Stimulated activated CD4-positive, alpha-beta T cell treated with anti-CD3 and anti-CD28 coated beads, Interleukin-12 subunit alpha, Interleukin-12 subunit beta, amount 100 ng/mL, for 4 hours (primary cell): ENCODE measurements around the gene IGFALS.

ENCODE experiments used
- DNase-seq: peaks from one replicate; pipeline ENCODE4 v3.0.0-alpha.2; 2020

Gene IGFALS

DNA sequence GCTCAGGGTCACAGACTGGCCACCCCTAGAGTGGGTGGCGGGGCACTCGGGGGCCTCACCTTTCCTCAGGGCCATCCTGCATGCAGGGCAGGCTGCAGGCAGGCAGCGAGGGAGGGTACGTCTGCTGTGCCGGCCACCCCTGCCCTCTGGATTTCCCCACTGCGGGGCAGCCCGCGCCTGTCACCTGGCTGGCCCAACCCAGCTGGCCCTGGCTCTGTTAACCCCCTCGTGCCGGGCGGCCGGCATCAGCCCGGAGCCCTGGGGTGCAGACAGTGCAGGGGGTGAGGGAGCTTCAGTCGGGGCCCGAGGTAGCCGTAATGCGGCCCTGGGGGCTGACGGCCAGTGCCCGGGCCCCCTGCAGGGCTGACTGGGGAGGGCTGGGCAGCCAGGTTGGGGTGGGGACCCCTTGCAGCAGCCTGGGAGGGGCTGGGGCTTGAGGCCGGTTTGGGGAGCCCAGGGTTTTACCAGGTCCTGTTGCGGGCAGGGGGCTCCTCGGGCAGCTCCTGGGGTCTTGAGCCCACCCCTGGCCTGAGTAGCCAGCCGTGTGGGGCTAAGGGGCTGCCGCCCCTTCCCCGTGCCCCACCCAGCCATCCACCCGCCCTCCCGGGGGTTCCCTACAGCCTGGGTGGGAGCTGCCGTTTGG is at the start of gene IGFALS:
Gene IGFALS, minus strand, starts transcription at position 128 of the 643 bp plus-strand sequence. Its CDS starts 53 bp downstream, at position 75.
- DNase-seq = no peak

DNA sequence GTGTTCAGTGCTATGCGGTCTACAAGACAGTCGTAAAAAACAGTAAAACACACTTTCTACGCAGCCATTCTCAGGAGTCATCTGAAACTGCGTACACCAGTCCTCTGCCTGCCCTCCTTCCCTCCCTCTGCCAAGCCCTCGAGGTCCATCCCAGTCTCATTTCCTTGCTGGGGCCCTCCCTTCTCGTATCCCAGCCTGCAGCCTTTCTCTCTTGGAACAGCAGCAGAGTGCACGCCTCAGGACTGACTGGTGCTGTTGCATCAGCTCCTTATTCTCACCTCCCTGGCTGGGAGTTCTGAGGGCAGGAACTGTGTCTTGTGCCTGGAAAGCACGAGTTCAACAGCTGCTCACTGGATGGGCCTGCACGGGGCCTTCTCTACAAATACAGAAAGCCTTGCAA is 46.0 kb upstream of the IGFALS start:
- no peak for DNase-seq

DNA sequence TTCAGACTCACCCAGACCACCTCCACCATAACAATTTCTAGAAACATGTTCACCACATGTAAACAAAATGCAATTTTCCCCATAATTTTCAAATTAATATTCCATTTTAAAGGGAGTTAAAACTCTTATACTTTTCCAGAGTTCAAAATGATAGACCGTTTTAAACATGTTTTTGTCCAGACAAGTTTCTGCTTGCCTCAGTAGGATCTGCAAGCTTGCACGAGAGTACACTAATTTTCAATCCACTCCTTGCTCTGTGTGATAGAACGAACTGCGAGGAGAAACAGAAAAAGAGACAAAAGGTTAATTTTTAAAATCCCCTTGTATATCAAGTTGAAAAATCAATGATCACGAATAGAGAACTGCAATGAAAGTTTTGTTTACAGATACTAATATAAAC is 40.6 kb upstream of the IGFALS start:
- no peak for DNase-seq

DNA sequence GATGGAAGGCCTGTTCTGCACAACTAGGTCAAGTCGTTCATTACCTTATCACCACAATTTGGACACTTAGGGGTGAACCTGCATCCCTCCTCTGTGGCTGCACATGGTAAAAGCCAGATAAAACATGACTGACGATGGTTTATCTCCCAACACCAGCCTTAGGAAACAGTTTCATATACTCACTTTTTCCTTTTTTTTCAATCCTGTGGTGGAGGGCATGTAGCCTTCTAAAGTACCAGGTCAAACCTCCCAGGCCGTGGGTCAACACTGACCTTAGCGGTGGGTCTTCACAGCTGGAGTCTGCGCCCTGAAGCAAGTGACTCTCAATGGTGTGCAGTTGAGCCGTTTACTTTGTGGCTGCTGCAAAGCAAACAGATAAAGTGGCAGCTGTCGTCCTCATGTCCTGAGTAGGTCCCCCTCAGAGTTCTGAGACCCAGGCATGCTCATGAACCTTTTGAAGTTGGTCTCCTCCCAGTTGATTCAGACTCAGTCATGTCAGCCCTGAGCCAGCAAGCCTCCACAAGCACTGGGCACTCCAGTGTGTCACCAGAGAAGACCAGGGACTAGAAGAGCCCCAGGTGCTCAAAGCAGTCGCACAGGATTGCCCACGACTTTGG is 39.4 kb upstream of the IGFALS start:
- no peak for DNase-seq

DNA sequence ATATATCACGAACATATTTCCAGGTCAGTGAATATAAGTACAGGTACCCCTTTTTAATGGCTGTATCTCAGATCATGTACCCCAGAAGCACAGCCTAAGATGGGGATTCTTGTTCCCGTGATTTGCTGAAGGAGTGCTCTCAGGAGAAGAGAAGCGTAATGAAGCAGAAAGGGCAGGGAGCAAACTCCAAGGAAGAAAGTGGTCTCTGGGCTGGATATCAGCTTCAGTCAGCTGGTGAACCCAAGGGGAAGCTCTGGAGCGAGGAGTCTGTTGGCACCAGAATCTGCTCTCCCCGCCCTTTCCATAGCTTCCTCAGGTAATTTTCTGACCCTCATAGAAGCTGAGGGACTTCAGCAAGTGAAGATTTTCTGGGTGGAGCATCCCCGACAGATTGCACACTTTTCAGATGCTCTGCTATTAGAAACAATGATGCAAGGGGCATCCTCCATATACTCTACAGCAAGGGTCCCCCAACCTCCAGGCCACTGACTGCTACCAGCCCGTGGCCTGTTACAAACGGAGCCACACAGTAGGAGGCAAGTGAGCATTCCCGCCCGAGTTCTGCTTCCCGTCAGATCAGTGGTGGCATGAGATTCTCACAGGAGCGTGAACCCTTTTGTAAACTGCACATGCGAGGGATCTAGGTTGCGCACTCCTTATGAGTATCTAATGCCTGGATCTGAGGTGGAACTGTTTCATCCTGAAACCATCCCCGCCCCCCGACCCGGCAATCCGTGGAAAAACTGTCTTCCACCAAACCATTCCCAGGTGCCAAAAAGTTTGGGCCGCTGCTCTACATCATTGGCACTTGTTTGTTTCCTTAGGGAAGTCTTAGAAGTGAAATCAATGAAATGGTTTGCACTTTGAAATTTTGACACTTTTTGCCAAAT is 37.9 kb upstream of the IGFALS start:
- no peak for DNase-seq

DNA sequence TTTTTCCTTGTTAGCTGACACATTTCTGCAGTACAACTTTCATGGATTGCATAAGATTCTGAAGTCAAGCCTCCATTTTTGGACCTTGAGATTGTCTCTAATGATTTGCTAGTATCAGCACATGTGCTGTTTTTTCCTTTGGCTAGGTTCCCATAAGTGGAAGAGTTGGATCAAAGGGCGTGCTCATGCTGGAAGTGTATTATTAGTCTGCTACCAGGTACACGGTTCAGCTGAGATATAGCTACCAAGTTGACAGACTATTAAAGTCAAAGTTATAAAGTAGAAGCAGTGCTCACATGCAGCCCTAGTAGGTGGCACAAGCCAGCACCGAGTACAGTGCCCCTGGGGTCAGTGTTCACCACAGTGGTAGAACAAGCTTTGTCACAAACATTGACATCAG is 36.7 kb upstream of the IGFALS start:
- DNase-seq = no peak

DNA sequence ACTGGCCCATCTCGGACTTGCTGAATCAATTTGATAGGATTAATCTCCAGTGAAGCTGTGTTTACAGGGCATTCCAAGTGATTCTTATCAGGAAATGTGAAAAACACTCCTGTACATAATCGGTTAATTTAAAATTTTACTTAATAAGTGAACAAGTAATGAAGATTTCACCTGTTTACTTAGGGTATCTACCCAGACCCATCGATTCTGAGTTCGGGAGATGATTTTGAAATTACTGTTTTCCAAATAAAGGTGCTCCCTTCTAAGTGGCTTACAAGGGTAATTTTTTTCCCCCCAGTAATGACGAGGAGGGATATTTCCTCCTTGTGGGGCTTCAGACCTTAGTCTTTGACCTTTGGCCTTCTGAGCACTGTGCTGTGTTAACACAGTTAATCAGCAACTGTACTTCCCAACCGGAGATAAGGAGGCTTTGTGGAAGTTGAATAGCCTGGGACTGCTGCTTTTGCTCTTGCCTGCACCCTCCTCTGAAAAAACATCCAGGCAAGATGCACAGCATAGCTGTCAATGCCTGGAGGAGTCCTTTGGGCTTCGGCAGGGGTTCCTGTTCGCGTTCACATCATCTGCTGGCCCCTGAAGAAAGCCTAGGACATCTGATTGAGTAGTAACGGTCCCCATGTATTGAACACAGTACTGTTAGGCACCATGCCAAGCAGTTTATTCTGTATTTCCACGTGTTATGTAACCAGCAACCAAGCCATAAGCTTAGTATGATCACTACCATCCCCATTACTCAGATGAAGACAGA is 35.3 kb upstream of the IGFALS start:
- no peak for DNase-seq

DNA sequence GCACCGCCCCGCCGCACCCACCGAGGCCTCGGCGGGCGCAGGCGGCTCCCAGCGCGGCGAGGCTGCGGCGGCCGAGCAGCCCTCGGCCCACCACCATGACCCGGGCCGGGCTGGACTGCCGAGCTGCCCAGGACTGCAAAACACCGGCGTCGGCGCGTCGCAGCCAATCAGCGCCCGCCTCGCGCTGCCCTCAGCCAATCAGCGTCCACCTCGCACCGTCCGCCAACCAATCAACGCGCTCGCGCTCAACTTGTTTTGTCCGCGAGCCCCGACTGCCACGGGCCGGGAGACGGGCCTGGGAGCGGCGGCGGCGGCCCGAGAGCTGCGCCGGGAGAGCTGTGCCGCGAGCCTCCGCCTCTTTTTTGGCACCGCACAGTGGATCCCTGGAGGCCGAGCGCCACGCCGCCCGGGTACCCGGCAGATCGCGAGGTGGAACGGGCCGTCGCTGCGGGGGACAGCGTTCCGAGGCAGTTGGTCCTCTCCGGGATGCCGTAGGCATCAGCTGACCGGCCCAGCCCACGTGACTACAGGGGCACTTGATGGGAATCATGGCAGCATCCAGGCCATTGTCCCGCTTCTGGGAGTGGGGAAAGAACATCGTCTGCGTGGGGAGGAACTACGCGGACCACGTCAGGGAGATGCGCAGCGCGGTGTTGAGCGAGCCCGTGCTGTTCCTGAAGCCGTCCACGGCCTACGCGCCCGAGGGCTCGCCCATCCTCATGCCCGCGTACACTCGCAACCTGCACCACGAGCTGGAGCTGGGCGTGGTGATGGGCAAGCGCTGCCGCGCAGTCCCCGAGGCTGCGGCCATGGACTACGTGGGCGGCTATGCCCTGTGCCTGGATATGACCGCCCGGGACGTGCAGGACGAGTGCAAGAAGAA is 33.4 kb upstream of the IGFALS start, which contains the start of the genes FAHD1 and HAGH:
Gene FAHD1, plus strand, starts transcription at position 516 of the 883 bp plus-strand sequence. Its CDS starts 33 bp downstream, at position 549.
Gene HAGH, minus strand, starts transcription at position 135 of the 883 bp plus-strand sequence. Its CDS starts 38 bp downstream, at position 97.
- peak; percentile 86 for DNase-seq

DNA sequence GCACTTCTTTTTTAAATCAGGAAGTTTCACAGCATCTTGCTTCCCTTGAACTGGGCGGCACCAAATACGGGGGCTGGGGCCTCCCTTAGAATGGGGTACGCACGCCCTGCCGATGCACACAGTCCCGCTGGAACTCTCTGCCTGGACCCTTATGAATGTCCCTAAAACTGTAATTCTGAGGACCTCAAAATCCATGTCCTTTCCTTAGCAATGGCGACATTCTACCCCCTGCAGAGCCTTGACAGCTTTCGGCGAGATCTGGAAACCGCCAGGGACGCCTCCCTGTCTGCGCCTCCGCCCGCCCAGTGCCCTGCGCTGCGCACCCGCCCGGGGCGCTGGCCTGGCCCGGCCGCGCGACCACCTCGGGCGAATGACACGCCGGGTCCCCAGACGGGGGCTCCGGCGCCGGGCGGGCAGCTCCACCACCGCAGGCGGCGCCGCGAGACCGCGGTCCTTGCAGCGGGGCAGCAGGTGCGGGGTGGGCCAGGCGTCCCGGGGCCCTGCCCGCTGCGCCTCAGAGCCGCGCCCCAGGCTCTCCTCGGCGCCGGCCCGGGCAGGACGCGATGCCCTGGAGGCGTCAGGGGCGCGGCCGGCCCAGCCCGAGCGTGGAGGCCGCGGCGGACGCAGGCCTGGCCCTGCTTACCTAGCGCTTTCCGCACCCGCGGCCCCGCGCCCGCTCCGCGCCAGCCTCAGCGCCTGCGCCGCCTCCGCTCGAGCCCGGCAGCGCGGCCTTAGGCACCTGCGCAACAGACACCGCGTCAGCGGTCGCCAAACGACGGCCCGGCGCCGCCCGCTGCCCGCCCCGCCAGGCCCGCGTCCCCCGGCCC is 32.6 kb upstream of the IGFALS start:
- DNase-seq = peak; percentile 67

DNA sequence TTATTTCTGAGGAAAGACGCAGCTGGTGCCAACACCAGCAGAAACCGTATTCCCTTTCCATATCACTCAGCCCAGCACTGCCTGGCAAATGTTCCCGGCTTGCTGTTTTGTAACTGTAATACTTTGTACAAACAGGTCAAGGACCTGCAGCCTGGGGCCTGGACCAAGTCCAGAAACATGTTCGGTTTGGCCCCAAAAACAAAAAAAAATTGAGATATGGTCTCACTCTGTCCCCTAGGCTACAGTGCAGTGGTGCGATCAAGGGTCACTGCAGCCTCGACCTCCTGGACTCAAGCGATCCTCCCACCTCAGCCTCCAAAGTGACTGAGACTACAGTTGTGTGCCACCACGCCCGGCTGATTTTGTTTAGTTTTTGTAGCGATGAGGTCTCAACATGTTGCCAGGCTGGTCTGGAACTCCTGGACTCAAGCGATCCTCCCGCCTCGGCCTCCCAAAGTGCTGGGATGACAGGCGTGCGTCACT is 31.9 kb upstream of the IGFALS start:
- DNase-seq = no peak

DNA sequence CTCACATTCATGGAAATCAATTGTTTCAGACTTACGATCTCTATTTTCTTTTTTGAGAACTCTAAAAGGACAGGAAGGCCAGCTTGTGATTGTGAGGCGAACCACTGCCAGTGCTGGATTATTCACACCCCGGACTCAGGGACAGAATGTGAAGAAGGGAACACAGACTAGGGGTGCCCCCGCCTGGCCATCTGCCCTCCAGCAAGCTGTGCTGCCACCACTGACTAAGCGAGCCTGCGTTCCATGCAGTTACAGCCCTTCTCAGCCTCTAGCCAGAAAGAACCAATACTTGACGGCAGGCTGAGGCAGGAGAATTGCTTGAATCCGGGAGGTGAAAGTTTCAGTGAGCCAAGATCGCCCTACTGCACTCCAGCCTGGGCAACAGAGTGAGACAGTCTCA is 30.3 kb upstream of the IGFALS start:
- no peak for DNase-seq

DNA sequence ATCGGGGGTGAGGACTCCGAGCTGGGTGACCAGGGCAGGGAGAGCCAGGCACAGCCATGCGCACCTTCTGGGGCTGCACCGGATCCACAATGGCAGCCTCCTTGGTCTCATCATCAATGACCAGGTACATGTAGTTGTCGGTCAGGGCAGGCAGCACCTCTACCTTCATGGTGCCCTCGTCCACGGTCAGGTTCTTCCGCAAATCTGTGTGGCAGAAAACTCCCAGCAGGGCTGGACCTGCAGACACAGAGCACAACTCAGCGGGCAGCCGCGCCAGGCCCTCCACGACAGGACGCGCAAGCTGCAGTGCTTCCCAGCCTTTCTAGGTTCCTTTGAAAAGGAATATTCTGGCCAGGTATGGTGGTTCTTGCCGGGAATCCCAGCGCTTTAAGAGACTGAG is 29.3 kb upstream of the IGFALS start:
- DNase-seq = no peak

DNA sequence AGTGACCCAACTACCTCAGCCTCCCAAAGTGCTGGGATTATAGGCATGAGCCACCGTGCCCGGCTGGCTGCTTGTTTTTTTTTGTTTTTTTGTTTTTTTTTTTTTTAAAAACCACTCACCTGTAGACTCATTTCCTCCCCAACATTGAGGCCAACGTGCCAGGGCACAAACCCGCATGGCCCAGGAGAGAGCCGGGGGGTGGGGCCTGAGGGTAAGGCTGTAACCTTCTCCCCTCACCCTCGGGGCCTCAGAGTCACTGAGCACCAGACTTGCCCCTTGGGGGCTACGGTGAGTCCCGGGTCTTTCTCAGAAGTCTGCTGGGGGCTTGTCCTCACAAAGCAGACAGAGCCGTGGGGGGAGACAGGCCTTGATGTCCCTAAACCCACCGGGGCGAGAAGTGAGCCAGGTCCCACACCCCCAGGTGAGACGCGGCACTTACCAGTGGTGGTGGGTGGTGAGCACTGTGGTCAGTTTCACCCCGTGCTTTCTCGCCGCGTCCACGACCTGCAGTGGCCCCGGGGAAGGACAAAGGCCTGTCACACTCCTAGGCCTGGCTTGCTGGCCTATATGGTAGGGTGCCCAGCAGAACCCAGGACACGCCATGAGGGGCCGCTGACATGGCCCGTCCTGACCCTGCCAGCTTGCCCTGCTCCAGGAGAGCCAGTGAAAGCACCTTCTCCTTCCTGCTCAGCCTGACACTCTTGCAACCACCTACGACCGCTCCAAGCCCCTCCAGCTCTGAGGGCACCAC is 28.5 kb upstream of the IGFALS start:
- no peak for DNase-seq

DNA sequence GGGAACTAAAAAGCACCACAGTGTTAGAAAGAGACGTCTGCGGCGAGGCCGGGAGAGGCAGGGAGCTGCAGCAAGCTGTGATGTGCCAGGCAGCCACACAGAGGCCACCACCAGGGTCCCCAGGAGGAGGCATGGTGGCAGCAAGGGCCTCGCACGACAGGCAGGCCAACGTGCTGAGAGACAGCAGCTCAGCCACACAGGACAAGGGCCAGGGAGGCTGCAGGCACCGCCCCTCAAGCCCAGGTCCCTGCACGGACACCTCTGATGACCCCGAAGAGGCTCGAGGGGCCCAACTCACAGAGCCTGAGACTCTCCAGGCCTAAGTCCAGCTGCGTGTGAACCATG is 27.4 kb upstream of the IGFALS start:
- DNase-seq = no peak

DNA sequence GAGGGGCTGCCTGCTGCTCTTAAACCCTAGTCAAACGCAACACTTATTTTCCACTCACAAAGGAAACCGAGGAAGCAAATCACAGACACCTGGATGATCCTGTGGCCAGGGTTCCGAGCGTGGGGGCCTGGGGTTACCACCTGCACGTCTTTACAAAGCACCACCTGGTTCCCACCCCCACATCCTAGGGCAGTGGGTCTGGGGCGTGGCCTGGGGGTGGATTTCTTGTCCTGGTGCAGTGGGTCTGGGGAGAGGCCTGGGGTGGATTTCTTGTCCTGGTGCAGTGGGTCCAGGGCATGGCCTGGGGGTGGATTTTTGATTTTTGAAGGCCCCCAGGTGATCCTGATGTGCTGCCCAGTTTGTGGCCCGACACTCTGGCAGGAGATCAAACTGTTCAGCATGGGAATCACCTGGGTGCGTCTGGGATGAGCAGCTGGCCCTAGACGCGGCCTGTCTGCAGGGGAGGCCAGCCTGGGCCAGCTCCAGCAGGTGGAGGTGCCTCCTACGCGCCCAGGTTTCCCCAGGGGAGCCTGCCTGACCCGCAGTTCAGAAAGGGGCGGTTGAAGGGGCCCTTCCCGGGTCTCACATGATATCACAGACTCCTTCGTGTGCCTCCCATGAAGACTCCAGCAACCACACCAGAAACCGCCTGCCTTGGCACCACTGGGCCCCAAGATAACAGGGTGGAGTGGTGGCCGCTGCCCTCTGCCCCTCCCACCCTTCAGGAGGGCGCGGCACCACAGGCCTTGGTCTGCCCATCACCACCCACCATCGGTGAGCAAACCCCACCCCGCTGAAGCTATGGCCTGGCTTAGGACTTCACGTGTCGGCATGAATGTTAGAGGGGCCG is 26.8 kb upstream of the IGFALS start:
- DNase-seq = no peak

DNA sequence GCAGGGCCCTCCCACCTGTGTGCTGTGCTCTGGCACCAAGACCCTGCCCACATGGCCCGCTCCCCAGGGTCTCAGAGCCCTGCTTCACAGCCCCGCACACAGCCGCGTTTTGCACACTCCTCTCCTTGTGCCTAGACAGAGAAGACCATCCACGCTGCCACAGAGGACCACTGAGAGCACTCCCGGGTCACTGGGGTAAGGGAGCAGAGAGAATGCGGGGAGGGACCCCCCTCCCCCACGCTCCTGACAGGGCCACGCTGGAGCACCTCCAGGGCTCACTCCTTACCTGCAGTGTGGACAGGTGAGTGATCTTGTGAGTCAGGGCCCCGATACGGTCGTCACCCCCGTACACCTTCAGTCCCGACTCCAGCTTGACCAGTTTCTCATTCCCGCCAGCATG is 26.1 kb upstream of the IGFALS start:
- no peak for DNase-seq

DNA sequence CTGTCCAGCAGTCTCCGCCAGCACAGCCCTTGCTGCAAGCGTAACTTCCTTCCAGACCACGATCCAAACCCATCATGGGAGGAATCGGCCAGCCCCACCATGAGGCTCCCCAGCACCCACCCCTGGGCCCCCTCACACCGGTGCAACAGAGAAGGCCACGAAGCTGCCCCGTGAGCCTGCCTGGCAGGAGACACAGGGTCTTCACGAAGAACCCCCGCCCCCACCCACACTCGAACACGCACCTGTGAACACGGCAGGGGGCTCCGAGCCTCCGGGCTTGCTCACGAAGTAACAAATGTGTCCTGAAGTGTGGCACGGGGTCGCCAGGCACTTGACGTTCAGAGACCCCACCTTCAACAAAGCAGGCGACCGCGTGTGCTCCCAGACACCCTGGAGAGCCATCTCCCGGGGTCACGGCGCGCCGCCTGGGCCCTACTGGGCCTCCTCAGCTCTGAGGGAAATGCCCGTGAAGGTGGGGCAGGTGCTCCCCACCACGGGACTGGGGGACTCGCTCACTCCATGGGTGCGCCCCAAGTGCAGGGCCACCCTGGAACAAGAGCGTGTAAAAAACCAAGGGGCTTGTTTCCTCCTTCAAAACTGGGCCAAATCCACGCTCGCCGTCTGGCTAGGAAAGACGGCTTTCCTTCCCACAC is 25.5 kb upstream of the IGFALS start:
- DNase-seq = no peak

DNA sequence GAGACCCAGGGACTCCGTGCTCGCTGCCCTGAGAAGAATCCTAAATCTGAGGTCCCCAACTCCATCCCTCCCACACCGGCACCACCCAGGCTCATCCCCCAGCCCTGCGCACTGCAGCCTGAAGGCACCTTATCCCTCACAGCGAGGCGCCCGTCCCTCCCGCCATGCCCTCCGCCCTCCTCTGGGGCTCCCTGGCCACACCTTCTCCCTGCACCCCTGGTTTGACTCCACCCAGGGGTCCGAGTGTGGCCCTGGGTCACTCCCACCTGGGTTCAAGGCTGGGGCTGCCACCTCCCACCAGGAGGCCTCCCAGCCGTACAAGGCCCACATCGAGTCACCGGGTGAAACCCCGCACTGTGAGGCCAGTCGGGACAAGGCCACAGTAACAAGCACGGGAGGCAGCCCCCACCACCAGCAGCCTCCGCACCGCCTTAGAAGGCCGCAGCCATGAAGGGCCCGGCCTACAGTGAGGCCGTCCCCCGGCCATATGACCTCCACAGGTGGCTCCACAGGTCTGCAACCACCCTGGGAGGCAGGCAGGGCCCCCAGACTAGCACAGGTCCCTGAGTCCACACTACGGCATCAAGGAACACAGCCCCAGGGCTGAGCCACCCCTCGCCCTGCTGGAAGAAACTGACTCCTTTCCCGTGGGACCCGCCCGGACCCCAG is 24.8 kb upstream of the IGFALS start:
- no peak for DNase-seq
